HEK293 (cell line): ENCODE data around the gene IGFLR1.
A peak's percentile ranks its signal among the peaks of the same experiment; 100 is the strongest.

Source experiments
- CTCF ChIA-PET: fragments of 350-600 bp; formaldehyde crosslinking; extraction: SDS; loops from one replicate; lab custom pipeline; 2021; ENCODE audit warnings: antibody characterized with exemption; lab: Yijun Ruan, JAX
- POLR2A ChIA-PET: fragments of 300-600 bp; formaldehyde crosslinking; extraction: SDS; loops from one replicate; lab custom pipeline; 2020; ENCODE audit warnings: antibody characterized with exemption, inconsistent platforms; lab: Yijun Ruan, JAX
- H3K27ac ChIP-seq: fragments of 200-500 bp; sonication (Bioruptor generic); 2 replicates; pipeline ENCODE4 v1.5.1; 2014; ENCODE audit warnings: low read depth, low read length, control low read depth, inconsistent platforms; ENCODE audit errors: extremely low read depth
- H3K36me3 ChIP-seq, 2 experiments: fragments of 200-500 bp in 1 of 2; sonication (Bioruptor generic) in 1 of 2; 1 replicate in 1 of 2; 2 replicates in 1 of 2; pipeline ENCODE4 v1.5.1; 2014 to 2017; ENCODE audit warnings: inconsistent platforms in 2 of 2, low read length in 2 of 2; ENCODE audit not compliant: control insufficient read depth in 2 of 2, insufficient read depth in 1 of 2
- H3K4me1 ChIP-seq: fragments of 200-500 bp; sonication (Bioruptor generic); 2 replicates; pipeline ENCODE4 v1.5.1; 2014; ENCODE audit warnings: mild to moderate bottlenecking, low read length, inconsistent platforms; ENCODE audit not compliant: control insufficient read depth, insufficient read depth
- H3K4me3 ChIP-seq: 2 replicates; pipeline ENCODE4 v1.5.1; 2011; ENCODE audit warnings: low read depth, mild to moderate bottlenecking, control low read depth, low read length, moderate library complexity
- H3K9me3 ChIP-seq: fragments of 200-500 bp; sonication (Bioruptor generic); 2 replicates; pipeline ENCODE4 v1.5.1; 2014; ENCODE audit warnings: low read depth, low read length, inconsistent platforms; ENCODE audit not compliant: control insufficient read depth, insufficient read depth
- BCL11A ChIP-seq: fragments of 450-650 bp; formaldehyde crosslinking; IDR thresholded peaks from 2 replicates; pipeline ENCODE4 v1.5.1; 2016; ENCODE audit warnings: low read depth, missing biosample characterization, missing genetic modification characterization
- FEZF1 ChIP-seq: fragments of 450-650 bp; formaldehyde crosslinking; IDR thresholded peaks from 2 replicates; pipeline ENCODE4 v1.5.1; 2016; ENCODE audit warnings: missing biosample characterization, missing genetic modification characterization
- GLIS1 ChIP-seq: fragments of 450-650 bp; formaldehyde crosslinking; IDR thresholded peaks from 2 replicates; pipeline ENCODE4 v1.5.1; 2016; ENCODE audit warnings: missing biosample characterization, missing genetic modification characterization
- HIC1 ChIP-seq: fragments of 450-650 bp; formaldehyde crosslinking; IDR thresholded peaks from 2 replicates; pipeline ENCODE4 v1.5.1; 2016; ENCODE audit warnings: missing biosample characterization, missing genetic modification characterization
- KLF16 ChIP-seq: fragments of 450-650 bp; formaldehyde crosslinking; IDR thresholded peaks from 2 replicates; pipeline ENCODE4 v1.5.1; 2017; ENCODE audit warnings: missing biosample characterization, missing genetic modification characterization
- TRIM28 ChIP-seq: IDR thresholded peaks from 2 replicates; pipeline ENCODE4 v1.6.1; 2011; ENCODE audit warnings: low read length, control low read depth, borderline replicate concordance
- ZBTB48 ChIP-seq: fragments of 450-650 bp; formaldehyde crosslinking; IDR thresholded peaks from 2 replicates; pipeline ENCODE4 v1.5.1; 2016; ENCODE audit warnings: missing biosample characterization, missing genetic modification characterization
- ZFHX2 ChIP-seq: fragments of 450-650 bp; formaldehyde crosslinking; conservative IDR thresholded peaks from 2 replicates; pipeline ENCODE4 v1.5.1; 2016; ENCODE audit warnings: missing biosample characterization, missing genetic modification characterization
- ZFP3 ChIP-seq: fragments of 450-650 bp; formaldehyde crosslinking; IDR thresholded peaks from 2 replicates; pipeline ENCODE4 v1.5.1; 2016; ENCODE audit warnings: low read depth, missing biosample characterization, missing genetic modification characterization
- ZNF449 ChIP-seq: fragments of 450-650 bp; formaldehyde crosslinking; IDR thresholded peaks from 2 replicates; pipeline ENCODE4 v1.5.1; 2017; ENCODE audit warnings: missing biosample characterization, mild to moderate bottlenecking, missing genetic modification characterization, moderate library complexity
- ZNF518A ChIP-seq: fragments of 450-650 bp; formaldehyde crosslinking; conservative IDR thresholded peaks from 2 replicates; pipeline ENCODE4 v1.5.1; 2016; ENCODE audit warnings: low read depth, missing biosample characterization, missing genetic modification characterization
- ZNF561 ChIP-seq: fragments of 450-650 bp; IDR thresholded peaks from 2 replicates; pipeline ENCODE4 v1.5.1; 2018; ENCODE audit warnings: missing biosample characterization, missing genetic modification characterization, borderline replicate concordance

The IGFLR1 gene

DNA sequence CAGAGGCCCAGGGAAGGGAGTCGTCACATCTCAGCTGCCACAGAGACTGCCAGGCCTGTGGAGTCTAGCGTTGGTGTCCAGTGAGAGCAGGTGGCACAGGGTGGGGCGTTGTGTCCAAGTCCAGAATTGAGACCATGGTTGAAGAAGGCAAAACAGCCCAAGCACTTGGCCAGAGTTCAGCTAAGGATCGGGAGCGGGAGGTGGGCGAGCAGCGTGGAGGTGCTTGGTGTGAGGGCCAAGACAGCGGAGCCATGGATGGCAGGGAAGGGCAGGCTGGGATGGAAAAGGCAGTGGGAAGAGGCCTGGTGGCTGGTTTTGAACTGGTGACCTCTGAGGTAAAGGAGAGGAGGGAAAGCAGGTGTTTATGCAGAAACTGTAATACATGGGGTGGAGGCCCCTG, 8.0 kb downstream of the IGFLR1 start:
- POLR2A ChIA-PET, result interaction anchor here (3.2 to 7.7 kb wide), 3 partner anchors 8 to 14 kb away, joined by 12 to 204 read pairs (median 28); partner anchors contain the start of genes LIN37, PSENEN and U2AF1L4

More for the DNA sequence above, 8.0 kb downstream of the IGFLR1 start:
- CTCF ChIA-PET, result interaction anchor here (0.5 to 0.6 kb wide), 2 partner anchors 39 to 40 kb away, joined by 3 to 6 read pairs; no protein-coding TSS in a partner anchor
- H3K27ac ChIP-seq, result peak overlapping the region; percentile 5; the same call in 1 of the 2 replicates
- H3K4me1 ChIP-seq, result no peaks in the 10 kb centered on the region
- peaks cover 95% of the 10 kb centered on the region in 2 experiments for H3K36me3 ChIP-seq
- H3K9me3 ChIP-seq, result no peaks in the 10 kb centered on the region
- TF ChIP-seq BCL11A (tag by site-specific recombination) (0 out of 2 replicates have a peak, but pooled peaks have one; percentile 50), ZNF518A (tag by site-specific recombination) (no peak), ZNF561 (tag by site-specific recombination) (no peak), TRIM28 (no peak), GLIS1 (tag by site-specific recombination) (no peak), ZFHX2 (tag by site-specific recombination) (no peak), ZFP3 (tag by site-specific recombination) (no peak), FEZF1 (tag by site-specific recombination) (no peak), HIC1 (0 out of 2 replicates have a peak, but pooled peaks have one; percentile 38), KLF16 (tag by site-specific recombination) (no peak), ZBTB48 (tag by site-specific recombination) (peak; percentile 34; the same call in 1 of the 2 replicates), ZNF449 (no peak)
- no peak overlapping the region for H3K4me3 ChIP-seq
